Eye (tissue), 1 donor: Measurements from ENCODE around the gene CHPF2.

Experiments
- DNase-seq: peaks from one replicate; pipeline ENCODE4 v3.0.0-alpha.2; 2015

CHPF2 gene

DNA sequence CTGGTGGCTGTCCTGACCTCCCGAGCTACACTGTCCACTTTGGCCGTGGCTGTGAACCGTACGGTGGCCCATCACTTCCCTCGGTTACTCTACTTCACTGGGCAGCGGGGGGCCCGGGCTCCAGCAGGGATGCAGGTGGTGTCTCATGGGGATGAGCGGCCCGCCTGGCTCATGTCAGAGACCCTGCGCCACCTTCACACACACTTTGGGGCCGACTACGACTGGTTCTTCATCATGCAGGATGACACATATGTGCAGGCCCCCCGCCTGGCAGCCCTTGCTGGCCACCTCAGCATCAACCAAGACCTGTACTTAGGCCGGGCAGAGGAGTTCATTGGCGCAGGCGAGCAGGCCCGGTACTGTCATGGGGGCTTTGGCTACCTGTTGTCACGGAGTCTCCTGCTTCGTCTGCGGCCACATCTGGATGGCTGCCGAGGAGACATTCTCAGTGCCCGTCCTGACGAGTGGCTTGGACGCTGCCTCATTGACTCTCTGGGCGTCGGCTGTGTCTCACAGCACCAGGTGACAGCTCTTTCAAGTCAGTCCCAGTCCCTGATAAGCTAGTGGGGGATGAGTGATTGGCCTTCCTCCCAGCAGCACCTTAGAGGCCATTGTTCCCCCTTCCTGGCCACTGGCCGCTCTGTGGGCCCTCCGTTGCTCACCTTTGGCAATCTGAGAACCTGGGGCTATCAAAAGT, 3.0 kb downstream of the CHPF2 start:
- DNase-seq = no peak

DNA sequence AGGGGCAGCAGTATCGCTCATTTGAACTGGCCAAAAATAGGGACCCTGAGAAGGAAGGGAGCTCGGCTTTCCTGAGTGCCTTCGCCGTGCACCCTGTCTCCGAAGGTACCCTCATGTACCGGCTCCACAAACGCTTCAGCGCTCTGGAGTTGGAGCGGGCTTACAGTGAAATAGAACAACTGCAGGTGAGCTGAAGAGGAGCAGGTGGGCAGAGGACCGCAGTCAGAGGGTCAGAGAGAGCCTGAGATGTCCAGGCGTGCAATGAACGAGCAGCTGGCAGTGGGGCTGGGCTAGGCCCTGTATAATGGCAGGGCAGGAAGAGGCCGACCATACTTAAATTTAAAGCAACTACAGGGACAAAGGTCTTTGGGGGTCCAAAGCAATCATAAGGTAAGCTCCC, 4.1 kb downstream of the CHPF2 start:
- no peak for DNase-seq

DNA sequence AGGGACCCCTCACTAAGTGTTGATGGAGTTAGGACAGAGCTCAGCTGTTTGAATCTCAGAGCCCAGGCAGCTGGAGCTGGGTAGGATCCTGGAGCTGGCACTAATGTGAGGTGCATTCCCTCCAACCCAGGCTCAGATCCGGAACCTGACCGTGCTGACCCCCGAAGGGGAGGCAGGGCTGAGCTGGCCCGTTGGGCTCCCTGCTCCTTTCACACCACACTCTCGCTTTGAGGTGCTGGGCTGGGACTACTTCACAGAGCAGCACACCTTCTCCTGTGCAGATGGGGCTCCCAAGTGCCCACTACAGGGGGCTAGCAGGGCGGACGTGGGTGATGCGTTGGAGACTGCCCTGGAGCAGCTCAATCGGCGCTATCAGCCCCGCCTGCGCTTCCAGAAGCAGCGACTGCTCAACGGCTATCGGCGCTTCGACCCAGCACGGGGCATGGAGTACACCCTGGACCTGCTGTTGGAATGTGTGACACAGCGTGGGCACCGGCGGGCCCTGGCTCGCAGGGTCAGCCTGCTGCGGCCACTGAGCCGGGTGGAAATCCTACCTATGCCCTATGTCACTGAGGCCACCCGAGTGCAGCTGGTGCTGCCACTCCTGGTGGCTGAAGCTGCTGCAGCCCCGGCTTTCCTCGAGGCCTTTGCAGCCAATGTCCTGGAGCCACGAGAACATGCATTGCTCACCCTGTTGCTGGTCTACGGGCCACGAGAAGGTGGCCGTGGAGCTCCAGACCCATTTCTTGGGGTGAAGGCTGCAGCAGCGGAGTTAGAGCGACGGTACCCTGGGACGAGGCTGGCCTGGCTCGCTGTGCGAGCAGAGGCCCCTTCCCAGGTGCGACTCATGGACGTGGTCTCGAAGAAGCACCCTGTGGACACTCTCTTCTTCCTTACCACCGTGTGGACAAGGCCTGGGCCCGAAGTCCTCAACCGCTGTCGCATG, 5.2 kb downstream of the CHPF2 start:
- DNase-seq = no peak

DNA sequence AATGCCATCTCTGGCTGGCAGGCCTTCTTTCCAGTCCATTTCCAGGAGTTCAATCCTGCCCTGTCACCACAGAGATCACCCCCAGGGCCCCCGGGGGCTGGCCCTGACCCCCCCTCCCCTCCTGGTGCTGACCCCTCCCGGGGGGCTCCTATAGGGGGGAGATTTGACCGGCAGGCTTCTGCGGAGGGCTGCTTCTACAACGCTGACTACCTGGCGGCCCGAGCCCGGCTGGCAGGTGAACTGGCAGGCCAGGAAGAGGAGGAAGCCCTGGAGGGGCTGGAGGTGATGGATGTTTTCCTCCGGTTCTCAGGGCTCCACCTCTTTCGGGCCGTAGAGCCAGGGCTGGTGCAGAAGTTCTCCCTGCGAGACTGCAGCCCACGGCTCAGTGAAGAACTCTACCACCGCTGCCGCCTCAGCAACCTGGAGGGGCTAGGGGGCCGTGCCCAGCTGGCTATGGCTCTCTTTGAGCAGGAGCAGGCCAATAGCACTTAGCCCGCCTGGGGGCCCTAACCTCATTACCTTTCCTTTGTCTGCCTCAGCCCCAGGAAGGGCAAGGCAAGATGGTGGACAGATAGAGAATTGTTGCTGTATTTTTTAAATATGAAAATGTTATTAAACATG, 6.0 kb downstream of the CHPF2 start:
- DNase-seq = no peak

DNA sequence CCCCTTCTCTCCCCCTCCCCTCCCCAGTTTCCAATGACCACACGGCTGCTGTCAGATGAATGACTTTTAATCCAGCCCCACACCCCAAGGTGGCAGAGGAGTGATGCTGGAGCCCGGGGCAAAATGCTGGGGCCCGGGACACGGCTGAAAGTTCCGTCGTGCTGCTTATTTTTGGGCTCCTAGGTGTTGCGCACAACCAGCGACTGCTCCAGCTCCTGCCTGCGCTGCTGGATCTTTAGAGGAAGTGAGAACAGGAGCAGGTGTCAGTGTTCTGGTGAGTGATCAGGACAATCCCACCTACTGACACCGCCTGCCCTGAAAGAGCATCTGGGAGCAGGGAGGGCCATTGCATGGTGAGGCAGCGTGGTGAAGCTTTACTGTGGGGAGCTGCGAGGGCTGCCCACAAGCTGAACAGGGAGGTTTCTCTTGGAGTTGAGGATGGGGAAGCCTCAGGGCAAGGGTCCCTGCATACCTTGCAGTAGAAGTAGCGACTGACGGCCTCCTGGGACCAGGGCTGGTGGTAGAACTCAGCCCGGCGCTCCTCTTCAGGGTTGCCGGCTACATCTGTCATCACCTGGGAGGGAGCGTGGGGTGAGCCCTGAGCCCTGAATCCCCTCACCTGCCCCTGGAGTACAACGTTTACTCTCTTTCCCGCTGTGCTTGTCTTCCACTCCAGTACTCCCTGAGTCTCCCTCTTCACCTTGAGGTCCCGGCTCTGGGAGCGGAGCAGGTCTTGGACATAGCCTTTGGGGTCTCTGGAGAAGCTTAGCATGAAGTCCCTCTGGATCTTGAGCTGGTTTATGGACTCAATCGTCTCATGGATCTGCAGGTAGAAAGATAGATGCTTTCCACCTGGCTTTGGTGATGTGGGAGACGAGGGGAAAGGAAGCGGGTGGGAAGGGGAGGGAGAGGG, 6.9 kb downstream of the CHPF2 start:
- DNase-seq = no peak

DNA sequence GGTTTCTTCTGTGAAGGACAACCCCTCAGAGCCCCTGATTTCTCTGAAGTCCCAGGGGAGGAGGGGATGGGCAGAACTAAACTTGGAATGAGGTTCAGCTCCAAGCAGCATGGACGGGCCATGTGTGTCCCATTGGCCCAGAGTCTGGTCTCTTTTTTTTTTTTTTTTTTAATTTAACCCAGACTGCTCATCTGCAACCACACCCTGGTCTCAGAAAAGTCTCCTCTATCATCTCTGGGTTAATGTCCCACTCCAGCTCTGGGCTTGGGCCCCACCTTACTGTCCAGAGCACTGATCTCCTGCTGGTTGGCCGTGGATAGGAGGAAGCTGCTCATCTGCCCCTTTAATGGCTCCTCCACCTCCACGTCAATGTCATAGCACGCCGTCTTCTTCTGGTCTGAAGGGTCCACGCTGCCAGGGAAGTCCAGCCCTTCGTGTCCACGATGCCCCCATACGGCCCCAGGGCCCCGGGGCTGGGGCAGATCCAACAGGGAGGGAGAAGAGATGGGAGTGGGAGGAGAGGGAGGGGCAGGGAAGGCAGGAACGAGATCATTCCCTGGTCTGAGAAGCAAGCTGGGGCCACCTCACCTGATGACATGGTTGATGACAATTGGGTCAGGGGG, 7.7 kb downstream of the CHPF2 start:
- DNase-seq = no peak

DNA sequence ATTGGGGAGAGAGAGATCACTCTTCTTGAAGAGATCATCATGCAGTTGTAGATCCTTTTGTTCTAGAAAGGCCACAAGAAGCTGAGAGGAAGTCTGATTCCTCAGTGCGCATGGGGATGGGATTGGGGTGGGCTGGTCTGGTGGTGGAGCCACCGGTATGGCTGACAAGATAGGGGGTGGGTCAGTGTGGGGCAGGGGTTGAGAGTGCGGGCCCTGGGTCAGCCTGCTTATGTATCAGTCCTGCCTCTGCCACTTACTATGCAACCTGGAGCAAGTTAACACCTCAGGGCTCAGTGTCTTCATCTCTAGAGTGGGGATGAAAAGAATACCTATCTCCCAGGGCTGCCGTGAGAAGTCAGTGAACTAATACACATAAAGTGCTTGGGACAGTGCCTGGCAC, 8.3 kb downstream of the CHPF2 start:
- no peak for DNase-seq

DNA sequence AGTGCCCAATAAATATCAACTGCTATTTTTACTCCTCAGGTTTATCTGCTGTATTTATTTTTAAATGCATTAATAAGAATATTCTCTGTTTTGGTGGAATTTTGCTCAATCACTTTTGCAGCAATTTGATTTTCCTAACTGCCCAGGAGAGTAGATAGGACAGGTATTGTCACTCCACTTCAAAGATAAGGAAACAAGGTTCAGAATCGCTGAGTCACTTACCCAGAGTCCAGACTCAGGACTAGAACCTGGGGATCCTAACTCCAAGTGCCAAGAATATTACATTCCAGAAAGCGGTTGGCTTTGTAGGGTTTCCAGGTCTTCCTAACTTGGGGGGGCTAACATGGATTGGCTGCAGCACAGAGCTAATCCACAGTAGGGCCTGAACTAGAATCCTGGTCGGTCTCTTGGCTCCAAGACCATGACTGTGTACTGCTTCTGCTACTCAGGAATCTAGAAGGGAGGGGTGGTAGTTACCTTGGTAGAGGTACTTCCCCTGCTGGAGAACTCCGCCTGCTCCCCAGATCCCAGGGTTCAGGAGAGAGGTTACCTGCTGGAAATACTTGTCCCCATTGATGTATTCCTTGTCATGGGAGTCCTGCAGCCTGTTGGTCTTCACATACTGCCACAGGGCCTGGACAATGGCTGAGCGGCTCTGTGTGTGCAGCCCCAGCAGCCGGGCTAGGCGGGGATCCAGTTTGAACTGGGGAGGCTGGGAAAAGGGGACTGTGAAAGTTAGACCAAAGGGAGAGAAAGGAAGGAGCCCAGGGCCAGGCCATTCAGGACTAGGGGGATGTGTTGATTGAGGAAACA, 8.9 kb downstream of the CHPF2 start:
- no peak for DNase-seq

DNA sequence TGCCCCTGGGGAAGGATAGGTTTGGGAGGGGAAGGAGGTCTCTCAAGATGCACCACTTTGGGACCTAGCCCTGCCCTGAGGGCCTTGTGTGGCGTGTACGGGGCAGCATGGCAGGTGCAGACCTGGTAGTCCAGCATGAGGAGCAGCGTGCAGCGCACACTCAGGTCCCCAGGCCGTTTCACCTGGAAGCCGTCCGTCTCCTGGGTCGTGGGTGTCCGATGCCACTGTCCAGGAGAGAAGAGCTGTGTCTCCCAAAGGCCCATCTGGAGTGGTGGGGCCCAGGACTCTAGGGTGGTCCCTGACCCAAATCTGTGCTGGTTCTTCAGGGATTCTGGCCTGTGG, 9.4 kb downstream of the CHPF2 start:
- no peak for DNase-seq

DNA sequence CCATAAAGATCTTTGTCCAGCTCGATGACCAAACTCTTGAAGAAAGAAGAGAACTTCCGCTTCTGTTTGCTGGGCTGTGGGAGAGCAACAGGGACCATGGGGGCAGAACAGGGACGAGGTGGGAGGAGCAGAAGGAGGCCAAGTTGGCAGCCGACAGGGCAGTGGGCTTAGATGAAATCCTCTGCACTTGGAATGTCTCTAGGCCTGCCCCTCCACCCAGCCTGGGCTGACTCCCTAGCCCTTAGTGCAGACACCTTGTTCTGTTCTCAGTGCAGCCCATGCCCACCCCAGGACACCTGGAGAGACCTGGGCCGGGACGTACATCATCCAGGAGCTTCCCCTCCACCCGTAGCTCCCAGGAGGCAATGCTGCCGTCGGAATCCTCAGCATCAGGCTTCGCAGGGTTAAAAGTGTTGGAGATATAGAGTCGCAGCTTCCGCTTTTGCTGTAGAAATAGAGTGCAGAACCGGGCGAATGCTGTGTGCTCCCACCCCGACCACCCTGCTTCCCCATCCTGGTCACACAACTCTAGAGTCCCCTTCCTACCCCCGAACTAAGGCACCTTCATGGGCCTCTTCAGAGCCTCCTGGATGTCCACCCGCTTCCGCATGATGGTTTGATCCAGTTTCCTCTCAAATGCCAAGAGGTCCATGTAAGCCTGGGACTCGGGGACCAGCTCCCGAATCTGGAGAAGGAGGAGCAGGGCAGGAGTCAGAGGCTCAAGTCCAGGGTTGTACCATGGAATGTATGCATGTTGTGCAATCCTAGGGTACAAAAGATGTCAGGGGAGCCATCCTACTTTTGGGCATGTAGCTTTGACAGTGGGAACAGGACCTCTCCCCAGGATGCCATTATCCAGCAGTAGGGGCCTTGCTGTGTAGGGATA, 10.1 kb downstream of the CHPF2 start:
- DNase-seq = no peak

DNA sequence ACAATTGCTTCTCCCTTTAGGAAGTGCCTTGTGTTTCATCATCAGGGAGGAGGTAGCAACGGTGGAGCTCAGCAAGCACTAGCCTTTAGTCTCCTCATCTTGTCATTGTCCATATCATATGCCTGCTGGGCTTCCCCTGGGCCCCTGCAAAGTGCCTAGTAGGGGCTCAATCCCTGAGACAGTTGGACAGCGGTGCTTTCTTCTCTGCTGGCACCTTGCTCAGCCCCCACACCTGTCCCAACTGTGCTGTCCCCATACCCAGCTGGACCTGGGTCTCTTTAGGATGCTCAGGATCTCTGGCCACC, 10.7 kb downstream of the CHPF2 start:
- no peak for DNase-seq

DNA sequence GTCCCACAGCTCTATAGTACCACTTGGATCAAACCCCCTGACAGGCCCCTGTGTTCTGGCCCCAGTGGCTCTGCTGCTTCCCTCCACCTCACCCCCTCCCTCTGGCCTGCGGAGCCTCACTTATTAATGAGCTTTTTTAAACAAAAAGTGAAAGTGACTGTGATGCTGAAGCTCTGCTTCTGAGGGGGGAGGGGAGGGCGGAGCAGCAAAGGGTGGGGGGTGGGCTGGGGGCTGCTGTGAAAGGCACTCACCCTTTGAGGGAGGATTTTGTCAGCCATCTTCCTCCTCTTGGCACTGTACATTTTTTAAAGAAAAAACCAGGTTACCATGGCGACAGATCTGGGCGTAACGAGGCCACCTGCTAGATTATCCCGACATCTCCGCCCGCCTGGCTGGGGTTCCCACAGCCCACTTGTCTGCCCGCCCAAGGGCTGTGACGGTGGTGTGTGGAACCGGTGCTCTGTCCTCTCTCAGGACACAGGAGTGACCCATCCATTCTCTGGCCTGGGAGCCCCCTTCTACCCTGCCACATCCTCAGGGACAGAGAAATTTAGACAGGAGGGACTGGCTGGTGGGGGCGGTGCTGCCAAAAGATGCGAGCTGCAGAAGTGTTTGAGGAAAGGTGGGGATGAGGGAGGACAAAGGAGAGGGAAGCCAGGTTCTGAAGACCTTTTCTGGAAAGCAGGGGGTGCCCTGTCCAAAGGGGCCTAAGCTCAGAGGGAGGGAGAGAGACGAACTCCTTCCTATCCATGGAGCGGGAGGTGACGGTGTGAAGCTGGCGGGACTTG, 11.3 kb downstream of the CHPF2 start:
- peak; percentile 68 for DNase-seq

DNA sequence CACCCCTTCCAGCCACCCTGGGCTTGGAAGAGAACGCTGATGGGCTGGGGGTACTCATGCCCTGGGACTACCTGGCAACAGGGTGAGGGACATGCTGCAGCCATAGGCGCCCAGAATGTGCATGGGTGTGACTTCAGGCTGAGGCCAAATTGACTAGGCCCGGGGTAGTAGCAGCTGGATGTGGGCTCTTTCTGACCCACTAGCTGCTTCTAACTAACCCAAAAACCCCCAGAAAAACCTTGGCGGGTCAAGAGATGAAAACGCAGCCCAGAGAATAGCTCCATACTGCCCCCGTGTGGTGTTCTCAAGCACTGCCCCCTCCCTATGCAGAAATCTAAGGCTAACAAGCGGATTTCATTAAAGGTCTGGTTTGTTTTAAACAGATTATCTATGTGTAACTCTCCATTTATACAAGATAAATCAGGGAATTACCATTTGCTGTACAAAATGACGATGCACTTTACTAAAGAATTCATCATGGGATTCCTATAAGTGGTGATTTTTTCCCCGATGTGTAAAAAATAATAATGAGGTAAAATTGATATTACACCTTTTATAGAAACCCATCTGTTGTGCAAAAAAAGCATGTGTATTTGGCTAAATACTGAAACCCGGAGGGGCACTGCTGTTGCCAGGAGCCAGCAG, 12.0 kb downstream of the CHPF2 start:
- DNase-seq = peak; percentile 93

DNA sequence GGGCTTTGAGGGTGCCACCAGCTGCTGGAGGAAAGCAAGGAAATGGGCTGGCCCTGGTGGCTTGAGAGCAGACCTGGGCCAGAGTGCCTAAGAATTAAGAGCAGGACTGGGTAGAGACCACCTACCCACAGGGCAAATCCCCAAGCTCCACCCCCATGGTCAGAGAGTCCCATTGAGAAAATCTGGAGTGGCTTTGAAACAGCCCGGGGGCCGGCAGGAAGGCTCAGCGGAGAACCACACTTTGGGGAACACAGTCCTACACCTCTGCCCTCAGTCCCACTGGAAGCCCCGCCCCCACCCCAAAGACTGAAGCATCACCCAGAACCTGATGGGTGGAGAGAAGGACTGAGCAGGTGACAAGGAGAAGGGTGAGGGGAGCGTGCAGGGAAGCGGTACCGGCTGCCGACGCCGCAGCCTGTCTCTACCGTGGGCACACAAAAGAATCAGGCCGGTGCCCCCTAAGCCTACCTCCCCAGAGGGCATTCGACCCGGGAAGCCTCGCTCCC, 12.6 kb downstream of the CHPF2 start:
- DNase-seq = peak; percentile 39

DNA sequence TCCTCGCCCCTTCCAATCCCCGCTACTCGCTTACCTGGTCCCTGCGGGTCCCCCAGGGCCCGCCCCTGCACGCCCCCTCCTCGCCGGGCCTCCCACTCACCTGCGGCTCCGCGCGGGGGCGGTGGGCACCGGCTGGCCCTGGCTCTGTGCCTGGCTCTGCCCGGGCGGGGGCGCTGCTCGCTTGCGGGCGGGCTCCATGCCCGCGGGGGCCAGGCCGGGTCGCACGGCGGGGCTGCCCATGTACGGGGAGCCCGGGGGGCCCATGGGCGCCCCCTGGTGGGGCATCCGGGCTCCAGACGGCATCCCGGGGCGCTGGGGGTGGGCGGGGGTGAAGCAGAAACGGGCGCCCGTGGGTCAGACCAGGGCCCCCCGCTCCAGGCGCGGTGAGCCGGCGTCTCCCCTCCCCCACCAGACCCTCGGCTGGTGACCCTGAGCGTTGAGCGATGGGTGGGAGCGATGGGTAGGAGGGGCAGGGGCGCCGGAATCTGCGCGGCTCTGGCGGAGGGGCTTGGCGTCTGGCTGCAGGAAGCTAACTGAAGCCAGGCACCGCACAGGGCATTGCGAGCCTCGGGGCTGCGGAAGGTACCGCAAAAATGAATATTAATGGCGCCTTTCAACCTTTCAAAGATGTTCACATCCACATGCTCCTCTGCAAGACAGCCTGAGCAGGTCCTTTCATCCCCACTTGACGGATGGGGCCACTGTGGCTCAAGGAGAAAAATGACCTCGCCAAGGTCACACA, 13.2 kb downstream of the CHPF2 start:
- peak; percentile 67 for DNase-seq

DNA sequence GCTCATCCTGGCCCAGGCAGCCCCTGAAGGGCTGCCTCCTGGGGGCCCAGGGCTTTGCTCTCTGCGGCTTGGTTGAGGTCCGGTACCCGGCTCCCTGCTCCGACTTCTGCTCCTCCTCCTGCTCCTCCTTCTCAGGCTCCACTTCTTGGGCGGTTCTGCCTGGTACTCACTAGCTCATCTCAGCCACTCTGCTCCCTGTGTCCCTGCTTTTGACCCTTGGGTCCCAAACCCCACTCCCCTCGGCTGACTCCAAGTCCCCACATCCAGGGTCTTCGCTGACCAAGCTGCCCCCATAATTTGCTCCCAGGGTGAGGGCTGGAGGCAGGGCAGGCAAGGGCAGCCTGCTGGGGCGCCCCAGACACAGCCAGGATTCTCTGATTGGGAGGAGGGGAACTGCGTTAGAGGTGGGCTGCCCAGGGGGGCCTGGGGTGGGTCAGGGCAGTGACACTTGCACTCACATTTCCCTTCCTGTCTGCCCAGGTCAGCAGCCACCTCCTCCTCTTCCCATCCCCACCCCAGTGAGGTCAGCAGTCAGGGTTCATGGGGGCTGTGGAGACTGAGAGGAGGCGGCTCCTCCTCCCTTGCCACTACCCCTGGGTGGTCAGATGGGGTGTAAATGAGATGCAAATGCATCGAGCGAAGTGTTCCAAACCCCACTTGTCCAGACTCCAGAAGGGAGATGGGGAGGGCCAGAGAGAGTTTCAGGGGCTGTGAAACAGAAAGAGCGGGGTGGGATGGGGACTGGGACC, 14.0 kb downstream of the CHPF2 start:
- DNase-seq = peak; percentile 25

DNA sequence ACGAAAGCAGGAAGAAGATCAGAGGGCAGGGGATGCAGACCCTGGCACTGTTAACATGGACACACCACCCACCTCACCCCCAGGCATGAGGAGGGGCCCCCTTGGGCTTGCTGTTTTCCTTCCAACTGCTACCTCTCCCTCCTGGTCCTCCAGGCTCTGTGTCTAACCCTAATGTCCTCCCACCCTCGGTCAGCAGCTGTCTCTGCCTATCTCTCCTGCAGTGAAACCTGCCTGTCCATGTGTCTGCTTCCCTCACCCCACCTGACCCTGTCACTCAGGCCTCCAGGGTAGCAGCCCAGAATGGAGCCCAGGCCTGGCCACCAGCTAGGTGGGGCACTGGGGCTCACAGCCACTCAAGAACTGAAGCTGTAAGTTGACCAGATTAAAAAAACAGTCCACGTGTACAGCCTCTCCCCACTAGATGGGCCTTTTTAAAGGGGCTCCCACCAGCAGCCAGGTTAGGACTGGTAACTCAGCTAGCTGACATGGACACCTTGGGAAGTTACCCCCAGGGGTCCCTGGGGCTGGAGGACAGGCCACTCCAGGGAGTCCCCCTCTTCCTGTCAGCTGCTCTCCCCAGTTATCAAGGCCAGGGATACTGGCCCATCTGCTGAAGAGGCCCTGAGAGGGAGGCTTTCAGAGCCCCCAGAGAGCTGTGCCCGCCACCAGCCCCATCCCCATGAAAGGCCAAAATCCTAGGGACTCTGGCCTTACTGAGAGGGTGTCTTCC, 14.7 kb downstream of the CHPF2 start:
- DNase-seq = peak; percentile 49
